ENCODE results near the gene HEXD.
"Not testable (repeated sequence)": the region's sequence is repeated elsewhere in the genome, so short reads cannot be mapped to it uniquely, and the experiment has no call there.

The HEXD gene

DNA sequence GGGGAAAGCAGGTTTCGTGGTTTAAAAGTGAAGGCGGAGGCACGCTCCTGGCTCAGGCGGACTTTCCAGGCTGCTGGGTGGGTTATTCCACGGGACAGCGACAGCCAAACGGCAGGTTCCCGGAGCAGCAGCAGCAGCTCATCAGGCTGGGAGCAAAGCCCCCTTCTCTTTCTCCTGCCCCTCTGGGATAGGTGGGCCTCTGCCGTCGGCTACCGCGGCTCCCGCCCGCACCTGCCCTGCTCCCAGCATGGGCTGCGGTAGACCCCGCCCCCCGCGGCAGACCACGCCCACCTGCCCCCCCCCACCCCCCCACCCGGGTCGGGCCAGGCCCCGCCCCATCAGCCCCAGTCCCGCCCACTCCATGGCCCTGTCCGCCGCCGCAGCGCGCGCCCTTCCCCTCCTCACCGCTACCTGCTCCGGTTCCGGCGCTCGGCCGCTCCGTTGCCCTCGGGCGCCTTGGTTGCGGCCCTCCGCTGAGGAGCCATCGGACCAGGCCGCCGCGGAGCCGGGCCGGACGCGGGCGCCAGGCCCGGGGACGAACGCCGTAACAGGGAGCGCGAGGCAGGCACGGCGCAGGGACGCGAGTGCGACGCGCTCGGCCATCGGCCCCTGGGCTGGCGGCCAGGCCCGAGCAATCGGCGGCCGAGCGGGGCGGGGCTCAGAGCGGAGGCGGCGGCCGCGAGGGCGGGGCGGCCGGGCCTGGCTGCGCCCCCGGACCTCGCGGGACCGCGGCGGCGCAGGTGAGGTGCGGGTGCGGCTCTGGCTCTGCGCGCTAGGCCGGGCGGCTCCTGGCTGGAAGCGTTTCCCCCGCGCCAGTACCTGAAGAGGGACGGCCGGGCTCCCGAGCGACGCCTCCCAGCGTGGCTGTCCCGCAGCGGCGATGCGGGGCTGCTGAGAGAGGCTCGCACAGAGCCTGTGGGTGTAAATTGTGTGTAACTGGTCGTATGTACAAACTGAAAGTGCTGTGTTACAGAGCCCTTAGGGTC, at the start of gene HEXD, which contains the start of gene OGFOD3:
Gene HEXD, plus strand, starts transcription at position 347 of the 986 bp plus-strand sequence. CDS start 1,453 bp downstream, outside the sequence.
Gene OGFOD3, minus strand, starts transcription at position 586 of the 986 bp plus-strand sequence. Its CDS starts 101 bp downstream, at position 485.
- peak; percentile 85 for DNase-seq

DNA sequence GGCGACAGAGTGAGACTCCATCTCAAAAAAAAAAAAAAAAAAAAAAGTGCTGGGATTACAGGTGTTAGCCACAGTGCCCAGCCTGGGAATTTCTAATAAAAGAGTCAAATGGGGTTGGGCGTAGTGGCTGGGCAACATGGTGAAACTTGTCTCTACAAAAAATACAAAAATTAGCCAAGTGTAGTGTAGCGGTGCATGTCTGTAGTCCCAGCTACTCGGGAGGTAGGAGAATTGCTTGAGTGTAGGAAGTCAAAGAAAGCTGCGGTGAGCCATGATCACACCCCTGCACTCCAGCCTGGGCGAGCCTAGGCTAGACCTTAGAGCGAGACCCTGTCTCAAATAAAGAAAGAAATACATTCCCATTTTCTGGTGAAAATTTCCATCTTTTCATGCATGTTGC, 48.9 kb upstream of the HEXD start:
- no peak for DNase-seq

DNA sequence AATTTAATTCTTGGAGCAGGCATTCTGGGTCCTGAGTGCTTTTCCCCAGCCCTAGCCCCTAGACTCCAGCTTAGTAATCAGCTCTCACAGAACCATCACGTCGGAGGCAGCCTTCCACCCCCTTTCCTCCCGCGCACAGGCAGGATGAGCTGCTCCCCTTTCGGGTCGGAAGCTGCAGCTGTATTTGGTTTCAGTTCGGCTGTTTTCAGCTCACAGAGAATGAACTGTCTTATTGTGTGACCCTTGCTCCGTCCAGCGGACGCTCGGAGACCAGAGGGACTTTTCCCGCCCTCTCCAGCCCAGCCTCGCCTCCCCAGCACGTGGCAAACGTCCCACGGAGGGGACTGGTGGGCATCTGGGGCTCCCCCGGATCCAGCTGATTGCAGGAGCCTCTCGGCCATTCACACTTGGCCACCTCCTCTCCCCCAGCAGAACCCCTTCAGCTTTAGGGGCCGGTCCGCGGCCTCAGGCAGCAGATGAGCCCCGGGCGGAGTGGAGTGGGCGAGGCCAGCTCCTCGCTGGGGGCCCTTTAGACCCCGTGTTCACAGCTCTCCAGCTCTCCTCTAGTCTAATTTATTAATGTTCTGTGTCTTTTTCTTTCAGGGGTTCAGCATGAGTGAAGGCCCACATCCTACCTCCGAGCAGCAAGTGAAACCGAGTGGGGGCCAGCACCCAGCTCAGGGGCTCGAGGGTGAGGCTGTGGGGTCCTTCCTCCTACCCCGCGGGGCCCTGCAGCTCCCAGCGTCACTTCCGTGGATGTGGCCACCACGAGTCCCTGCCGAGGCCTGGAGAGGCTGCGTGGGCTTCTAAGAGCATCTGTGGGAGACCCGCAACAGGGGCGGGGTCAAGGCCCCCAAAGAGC, 47.4 kb upstream of the HEXD start:
- DNase-seq, result no peak

DNA sequence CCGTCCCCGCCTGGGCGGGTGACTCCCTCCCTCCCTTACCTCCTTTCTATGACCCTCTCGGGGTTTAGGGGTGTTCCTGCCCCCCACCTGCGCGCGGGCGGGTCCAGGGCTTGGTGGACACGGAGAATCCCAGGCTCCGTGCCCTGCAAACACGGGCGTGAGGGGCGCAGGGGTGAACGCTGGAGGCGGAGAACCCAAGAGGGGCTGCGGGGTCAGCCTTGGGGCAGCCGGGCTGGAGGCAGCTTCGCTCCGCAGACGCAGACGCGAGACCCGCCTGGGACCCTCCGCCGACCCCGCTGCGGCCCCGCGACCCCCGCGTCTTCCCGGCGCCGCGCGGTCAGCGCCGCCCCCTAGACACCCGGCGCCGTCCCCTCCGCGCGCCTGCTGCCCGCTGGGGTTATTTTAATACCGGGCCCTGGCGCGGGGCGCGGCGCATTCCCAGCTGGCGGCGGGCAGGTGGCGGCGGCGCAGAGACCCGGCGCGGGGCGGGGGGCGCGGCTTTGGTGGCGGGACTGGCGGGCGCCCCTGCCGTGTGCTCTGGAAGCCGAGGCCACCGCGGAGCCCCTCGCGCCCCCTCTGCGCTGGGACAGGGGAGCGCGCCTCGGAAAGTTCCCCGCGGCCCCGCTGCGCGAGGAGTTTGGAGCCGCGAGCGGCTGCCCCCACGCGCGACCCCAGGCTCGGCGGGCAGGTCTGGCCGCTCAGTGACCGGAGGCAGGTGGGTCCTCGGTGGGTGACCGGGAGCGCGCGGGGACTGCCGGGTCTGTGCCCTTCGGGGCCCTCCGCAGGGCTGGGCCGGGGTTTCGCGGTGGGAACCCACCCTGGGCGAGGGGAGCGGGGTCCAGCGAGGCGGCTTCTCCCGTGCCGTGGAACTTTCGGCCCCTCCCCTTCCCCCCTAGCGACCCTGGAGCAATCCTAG, 46.6 kb upstream of the HEXD start, which contains the start of gene UTS2R:
Gene UTS2R, plus strand, starts transcription at position 433 of the 916 bp plus-strand sequence. CDS start 2,560 bp downstream, outside the sequence.
- DNase-seq, result no peak

DNA sequence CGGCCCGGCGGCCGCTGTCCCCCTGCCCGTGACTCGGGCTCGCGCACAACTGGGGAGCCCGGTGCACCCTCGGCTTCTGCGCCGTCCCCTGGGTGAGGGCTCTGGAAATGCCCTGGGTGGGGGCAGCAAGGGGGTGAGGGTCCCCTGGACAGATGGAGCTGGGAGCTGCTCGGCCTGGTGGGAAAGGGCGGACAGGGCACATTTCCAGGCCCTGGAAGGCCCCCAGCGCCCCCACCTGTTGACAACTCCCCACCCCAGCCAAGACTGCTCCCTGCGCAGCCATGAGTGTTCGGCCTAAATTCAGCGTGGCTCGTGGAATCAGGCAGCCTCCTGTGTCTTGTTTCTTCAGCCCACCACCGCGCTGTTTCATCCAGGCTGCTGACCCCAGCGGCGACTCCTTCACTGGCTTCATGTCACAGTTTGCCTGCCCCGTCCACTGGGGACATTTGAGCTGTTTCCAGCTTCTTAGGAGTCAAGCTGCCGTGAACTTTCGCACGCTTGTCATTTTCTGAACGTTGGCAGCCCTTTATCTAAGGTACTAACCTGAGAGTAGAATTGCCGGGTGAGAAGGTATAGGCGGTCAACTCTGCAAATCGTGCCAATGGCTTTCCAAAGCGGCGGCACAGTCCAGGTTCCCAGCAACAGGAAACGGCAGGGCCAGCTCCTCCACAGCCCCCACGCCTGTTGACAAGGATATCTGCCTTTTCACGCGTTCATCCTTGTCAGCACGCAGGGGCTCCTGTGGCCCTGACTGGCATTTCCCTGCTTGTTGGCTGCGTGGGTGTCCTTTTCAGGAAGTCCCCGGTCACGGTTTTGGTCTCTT, 45.7 kb upstream of the HEXD start:
- no peak for DNase-seq

DNA sequence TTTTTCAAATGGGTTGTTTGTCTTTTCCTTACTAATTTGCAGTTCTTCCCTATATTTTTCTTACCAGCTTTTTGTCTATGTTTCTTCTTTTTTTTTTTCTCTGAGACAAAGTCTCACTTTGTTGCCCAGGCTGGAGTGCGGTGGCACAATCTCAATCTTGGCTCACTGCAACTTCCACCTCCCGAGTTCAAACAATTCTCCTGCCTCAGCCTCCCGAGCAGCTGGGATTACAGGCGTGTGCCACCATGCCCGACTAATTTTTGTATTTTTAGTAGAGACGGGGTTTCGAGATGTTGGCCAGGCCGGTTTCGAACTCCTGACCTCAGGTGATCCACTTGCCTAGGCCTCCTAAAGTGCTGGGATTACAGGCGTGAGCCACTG, 45.1 kb upstream of the HEXD start:
- DNase-seq, result not testable (repeated sequence)

DNA sequence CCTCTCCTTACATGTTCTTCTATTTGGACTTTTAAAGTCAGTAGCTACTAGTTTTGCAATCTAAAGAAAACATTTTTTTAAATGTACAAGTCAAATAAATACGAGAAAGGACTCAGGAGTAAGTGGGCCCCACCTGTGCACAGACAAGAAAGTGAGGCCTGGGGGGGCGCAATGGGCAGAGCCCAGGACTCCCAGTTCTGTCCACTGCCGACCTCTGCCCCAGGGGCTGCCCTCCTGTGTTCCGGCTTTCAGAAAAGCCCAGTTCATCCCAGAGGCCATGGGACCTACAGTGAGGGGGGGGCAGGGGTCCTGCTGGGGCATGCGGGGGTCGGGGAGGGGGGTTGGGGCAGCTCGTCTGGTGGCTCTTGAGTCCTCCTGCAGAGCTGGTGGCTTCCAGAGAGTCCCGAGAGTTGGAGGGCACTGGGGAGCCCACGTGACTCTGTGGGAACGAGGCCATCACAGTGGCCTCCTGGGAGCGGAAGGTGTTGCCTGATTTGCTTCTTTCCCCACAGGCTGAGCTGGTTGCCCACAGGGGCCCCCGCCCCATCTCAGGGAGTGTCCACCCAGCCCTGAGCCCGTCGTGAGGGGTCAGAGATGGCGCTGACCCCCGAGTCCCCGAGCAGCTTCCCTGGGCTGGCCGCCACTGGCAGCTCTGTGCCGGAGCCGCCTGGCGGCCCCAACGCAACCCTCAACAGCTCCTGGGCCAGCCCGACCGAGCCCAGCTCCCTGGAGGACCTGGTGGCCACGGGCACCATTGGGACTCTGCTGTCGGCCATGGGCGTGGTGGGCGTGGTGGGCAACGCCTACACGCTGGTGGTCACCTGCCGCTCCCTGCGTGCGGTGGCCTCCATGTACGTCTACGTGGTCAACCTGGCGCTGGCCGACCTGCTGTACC, 44.2 kb upstream of the HEXD start:
- no peak for DNase-seq

DNA sequence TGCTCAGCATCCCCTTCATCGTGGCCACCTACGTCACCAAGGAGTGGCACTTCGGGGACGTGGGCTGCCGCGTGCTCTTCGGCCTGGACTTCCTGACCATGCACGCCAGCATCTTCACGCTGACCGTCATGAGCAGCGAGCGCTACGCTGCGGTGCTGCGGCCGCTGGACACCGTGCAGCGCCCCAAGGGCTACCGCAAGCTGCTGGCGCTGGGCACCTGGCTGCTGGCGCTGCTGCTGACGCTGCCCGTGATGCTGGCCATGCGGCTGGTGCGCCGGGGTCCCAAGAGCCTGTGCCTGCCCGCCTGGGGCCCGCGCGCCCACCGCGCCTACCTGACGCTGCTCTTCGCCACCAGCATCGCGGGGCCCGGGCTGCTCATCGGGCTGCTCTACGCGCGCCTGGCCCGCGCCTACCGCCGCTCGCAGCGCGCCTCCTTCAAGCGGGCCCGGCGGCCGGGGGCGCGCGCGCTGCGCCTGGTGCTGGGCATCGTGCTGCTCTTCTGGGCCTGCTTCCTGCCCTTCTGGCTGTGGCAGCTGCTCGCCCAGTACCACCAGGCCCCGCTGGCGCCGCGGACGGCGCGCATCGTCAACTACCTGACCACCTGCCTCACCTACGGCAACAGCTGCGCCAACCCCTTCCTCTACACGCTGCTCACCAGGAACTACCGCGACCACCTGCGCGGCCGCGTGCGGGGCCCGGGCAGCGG, 43.4 kb upstream of the HEXD start:
- no peak for DNase-seq

DNA sequence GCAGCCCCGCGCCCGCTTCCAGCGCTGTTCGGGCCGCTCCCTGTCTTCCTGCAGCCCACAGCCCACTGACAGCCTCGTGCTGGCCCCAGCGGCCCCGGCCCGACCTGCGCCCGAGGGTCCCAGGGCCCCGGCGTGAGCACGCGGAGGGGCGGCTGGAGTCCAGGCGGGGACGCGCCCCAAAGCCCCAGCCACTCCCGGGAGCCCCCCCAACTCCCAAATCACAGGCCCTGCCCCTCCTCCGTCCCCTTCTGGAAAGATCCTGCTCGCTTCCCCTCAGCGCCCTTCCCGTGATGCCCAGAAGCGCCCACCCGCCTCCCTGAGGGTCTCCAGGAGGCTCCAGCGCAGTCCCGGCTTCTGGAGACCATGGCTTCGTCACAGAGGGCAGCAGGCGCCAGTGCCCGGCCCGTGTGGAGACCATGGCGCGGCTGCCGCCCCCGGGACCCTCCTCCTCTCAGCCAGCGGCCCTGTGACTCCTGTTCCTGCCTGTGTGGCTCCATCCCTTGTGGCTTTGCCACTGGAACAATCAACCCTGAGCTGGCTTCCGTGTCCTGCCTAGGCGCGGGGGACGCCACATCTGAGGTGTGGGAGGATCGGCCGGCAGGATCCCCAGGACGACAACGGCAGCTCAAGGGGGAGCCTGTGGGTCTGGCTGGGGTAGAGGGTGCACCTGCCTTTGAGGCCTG, 42.6 kb upstream of the HEXD start:
- DNase-seq, result no peak

DNA sequence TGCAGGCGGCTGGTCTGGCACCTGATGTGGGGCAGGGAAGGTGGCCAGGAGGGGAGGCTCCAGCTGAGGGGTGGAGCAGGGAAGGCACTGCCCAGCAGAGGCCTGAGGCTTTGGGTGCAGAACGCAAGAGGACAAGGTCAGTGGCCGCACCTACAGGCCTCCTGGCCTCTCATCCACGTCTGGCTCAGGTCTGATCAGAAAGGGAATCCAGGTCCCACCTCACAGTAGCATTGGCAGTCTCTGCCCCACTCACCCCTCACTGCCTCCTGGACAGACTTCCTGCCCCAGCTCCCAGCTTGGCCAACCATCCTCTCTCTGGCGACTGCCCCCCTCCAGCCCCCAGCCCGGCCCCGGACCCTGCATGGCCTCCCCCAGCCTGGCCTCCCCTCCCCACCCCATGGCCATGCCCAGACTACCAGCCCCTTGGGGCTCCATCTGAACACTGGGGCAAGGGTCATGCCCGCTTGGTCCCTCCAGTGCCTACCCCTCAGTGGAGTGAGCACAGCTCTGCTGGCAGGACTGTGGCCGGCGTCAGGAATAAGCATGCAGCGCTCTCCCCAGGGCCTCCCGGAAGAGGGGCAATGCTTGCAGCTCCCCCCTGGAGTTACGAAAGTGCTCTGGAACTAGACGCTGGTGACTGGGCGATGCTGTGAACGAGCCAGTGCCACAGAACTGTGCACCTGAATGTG, 42.0 kb upstream of the HEXD start:
- no peak for DNase-seq

DNA sequence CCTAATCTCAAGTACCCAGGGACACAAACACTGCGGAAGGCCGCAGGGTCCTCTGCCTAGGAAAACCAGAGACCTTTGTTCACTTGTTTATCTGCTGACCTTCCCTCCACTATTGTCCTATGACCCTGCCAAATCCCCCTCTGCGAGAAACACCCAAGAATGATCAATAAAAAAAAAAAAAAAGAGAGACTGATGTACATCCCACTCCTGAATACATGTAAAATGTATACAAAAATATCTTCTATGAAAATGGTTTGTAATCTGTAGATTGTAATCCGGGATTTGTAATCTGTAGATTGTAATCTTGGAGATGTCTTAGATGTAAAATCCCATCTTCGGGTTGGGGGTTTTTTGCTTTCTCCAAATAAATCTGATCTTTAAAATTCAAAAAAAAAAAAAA, 40.9 kb upstream of the HEXD start:
- DNase-seq, result not testable (repeated sequence)

DNA sequence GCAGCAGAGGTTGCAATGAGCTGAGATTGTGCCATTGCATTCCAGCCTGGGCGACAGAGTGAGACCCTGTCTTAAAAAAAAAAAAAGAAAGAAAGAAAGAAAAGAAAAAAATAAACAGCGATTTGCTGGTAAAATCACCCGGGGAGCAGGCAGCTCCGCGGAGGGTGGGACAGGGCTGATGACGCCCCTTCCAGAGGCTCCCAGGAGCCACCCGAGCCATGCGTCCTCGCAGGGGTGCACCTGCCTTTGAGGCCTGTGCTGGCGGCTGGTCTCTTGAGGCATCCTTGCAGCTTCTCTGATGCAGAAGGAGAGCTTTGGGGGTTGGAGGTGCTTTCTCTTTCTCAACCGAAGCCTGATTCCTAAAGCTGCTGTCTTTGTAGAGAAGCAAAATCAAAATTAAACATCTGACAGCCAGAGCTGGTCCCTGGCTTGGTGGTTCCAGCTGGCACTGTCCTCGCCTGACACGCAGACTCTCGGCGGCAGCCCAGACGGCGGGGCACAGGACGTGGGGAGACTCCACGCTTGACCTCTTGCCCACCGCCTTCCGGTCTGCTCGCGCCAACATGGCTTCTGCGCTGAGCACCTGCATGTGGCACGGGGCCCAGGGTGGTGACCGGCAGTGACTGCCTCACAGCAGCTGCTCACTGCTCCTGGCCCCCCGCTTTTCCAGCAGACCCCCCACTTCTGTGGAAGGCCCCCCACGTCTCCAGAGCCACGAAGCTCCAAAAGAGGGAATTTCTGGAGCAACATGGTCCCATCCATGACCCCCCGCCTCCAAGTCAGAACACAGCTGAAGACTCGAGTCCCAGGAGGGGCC, 40.0 kb upstream of the HEXD start:
- no peak for DNase-seq

DNA sequence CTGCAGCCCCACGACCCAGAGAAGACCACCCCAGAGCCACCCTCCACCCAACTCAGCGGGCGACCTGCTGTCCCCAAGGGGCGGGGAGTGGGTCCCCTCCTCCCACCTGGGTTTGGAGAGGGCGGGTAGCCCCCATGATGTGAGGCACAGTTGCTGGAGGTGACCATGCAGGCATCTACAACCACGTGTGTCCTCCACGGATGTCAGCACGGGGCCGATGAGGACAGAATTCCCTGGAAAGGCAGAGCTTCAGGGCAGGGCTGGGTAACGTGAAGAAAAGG, 39.5 kb upstream of the HEXD start:
- DNase-seq, result no peak

DNA sequence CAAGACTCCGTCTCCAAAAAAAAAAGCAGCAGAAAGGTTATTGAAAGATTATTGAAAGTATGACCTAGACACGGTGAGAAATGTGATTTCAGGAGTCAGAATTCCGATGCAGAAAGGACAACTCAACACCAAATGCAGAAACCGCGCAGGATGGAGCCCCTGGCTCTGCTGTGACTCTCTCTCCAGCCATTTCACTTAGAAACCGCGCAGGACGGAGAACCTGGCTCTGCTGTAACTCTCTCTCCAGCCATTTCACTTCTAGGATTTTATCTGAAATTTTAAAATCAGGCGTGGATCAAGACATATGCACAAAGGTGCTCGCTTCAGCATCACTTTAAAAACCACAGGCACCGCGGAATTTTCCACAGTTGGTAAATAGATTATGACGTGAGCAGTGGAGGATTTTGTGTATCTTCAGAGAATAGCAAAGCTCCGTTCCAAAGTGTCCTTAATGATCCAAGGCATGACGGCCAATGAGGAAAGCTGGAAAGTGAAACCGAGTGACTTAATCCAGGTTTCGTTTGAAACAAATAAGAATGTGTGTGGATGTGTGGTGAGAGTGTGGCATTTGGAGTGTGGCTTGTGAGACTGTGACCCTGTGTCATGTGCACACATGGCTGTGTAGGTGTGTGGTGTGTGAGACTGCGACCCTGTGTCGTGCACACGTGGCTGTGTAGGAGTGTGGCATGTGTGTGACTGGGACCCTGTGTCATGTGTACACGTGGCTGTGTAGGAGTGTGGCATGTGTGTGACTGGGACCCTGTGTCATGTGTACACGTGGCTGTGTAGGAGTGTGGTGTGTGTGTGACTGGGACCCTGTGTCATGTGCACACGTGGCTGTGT, 37.1 kb upstream of the HEXD start:
- no peak for DNase-seq

DNA sequence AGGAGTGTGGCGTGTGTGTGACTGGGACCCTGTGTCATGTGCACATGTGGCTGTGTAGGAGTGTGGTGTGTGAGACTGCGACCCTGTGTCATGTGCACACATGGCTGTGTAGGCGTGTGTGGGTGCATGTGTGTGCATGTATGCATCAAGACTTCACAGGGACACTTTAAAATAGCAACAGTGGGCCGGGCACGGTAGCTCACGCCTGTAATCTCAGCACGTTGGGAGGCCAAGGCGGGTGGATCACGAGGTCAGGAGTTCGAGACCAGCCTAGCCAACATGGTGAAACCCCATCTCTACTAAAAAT, 36.5 kb upstream of the HEXD start:
- not testable (repeated sequence) for DNase-seq

DNA sequence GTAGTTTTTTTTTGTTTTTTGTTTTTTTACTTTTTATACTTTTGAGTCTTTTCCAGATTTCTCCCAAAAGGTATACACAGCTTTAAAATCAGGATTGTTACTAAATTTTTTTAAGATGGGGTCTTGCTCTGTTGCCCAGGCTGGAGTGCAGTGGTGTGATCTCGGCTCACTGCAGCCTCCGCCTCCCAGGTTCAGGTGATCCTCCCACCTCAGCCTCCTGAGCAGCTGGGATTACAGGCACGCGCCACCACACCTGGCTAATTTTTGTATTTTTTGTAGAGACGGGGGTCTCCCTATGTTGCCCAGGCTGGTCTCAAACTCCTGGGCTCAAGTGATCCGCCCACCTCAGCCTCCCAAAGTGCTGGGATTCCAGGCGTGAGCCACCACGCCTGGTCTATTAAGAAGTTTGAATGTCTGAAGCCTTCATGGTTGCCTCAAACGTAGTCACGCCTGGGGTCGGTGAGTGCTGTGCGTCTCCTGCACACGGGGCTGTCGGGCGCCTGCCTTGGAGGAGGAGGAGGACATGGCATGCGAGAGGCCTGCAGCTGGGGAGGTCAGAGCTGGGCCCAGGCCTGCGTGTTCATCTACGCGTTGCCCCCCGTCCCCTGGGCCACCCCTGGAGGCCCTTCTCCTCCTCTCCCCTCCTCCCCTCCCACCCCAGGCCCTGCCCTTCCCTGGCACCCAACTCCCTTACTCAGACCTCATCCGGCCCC, 35.8 kb upstream of the HEXD start:
- DNase-seq, result not testable (repeated sequence)

All from CD4-positive, alpha-beta T cell treated with Interferon gamma for 1 hour (primary cell).